A673 (cell line): Measurements from ENCODE around the gene HSFX4.
"Not testable (repeated sequence)": the region's sequence is repeated elsewhere in the genome, so short reads cannot be mapped to it uniquely, and the experiment has no call there.

Source experiments
- CTCF ChIP-seq: fragments of 300-800, 200-600 bp; sonication (generic); conservative IDR thresholded peaks from 2 replicates; pipeline ENCODE4 v1.5.1; 2017; ENCODE audit warnings: low read depth, mild to moderate bottlenecking, antibody characterized with exemption, low read length, moderate library complexity, mixed read lengths
- EZH2 ChIP-seq: fragments of 200-600 bp; sonication (generic); IDR thresholded peaks from 2 replicates; pipeline ENCODE4 v1.6.1; 2017; ENCODE audit warnings: borderline replicate concordance, low read depth, mild to moderate bottlenecking, mixed read lengths, antibody characterized with exemption, low read length; ENCODE audit not compliant: poor library complexity, severe bottlenecking

GRCh38 chrX:149890828-149891227, 38.5 kb upstream of the HSFX4 start:
- not testable (repeated sequence) for TF ChIP-seq EZH2, CTCF
